ENCODE results near the gene IGSF9B. TPM values are rescaled to one million over a fixed set of nuclear protein-coding genes. Genes with fewer than 3 reads are reported as not detected.

IGSF9B gene
- total and polyA plus RNA-seq, 9 of the 15 experiments (the other 6 are each of a cell fraction or from before 2014, with no cell fraction given) = 0.09 TPM; not detected in 8

DNA sequence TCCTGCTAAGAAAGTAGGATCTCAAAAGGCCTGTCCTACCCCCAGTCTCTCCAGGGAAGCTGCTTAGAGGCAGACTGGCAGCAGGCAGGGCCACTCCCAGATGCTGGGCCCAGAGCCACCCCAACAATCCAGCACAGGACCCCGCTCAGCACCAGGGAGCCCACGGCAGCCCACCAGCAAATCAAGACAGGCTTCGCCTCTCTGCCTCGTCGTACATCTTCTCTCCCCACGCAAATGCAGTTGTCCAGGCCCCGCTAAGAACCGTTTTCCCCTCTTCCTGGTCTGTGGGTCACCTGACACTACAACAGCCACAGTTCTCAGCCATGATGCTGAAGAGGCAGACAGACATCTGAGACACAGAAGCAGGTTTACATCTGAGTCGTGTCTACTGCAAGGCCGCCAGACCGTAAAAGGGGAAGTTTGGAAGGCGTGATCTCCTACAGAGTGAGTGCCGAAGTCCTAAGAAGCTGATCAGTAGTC lies 51.1 kb downstream of the IGSF9B start (continued):
- no peak for TF ChIP-seq ZBTB40 (IDR thresholded peaks at IDR 0.05)
- no peak for TF ChIP-seq ZBTB40 (CRISPR knock-in tag; IDR thresholded peaks at IDR 0.05)
- no peak for TF ChIP-seq LCOR (CRISPR knock-in tag; IDR thresholded peaks at IDR 0.05)
- TF ChIP-seq, protein P1, sequence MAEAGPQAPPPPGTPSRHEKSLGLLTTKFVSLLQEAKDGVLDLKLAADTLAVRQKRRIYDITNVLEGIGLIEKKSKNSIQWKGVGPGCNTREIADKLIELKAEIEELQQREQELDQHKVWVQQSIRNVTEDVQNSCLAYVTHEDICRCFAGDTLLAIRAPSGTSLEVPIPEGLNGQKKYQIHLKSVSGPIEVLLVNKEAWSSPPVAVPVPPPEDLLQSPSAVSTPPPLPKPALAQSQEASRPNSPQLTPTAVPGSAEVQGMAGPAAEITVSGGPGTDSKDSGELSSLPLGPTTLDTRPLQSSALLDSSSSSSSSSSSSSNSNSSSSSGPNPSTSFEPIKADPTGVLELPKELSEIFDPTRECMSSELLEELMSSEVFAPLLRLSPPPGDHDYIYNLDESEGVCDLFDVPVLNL (CRISPR knock-in tag; IDR thresholded peaks at IDR 0.05; ENCODE audit: low read depth) = no peak
- TF ChIP-seq MAZ (CRISPR knock-in tag; conservative IDR thresholded peaks at IDR 0.05 in 1 of 2, IDR thresholded peaks at IDR 0.05 in 1 of 2) = no peak
